WERI-Rb-1 (cell line): ENCODE results near the gene GJB4.

Source experiments
- DNase-seq: peaks from one replicate; pipeline ENCODE4 v3.0.0-alpha.2; 2020
- H3K27ac ChIP-seq: fragments of 250-450 bp; sonication (Bioruptor Pico); 2 replicates; pipeline ENCODE4 v1.5.1; 2020; ENCODE audit warnings: mild to moderate bottlenecking, moderate library complexity
- H3K27me3 ChIP-seq: fragments of 250-450 bp; sonication (Bioruptor Pico); 2 replicates; pipeline ENCODE4 v1.5.1; 2021; ENCODE audit warnings: mild to moderate bottlenecking, low read depth, moderate library complexity; ENCODE audit not compliant: insufficient read depth, severe bottlenecking
- H3K36me3 ChIP-seq: fragments of 250-450 bp; sonication (Bioruptor Pico); 2 replicates; pipeline ENCODE4 v1.5.1; 2020; ENCODE audit warnings: mild to moderate bottlenecking, moderate library complexity
- H3K4me3 ChIP-seq: 2 replicates; pipeline ENCODE4 v1.5.1; 2011; ENCODE audit warnings: low read depth, mild to moderate bottlenecking, control low read depth, low read length
- H3K9me3 ChIP-seq: fragments of 250-450 bp; sonication (Bioruptor Pico); 2 replicates; pipeline ENCODE4 v1.5.1; 2021; ENCODE audit warnings: mild to moderate bottlenecking, moderate library complexity; ENCODE audit not compliant: severe bottlenecking
- CTCF ChIP-seq: IDR thresholded peaks from 2 replicates; pipeline ENCODE4 v1.5.1; 2011; ENCODE audit warnings: low read depth, mild to moderate bottlenecking, control low read depth, inconsistent platforms, low read length

GJB4 gene

DNA sequence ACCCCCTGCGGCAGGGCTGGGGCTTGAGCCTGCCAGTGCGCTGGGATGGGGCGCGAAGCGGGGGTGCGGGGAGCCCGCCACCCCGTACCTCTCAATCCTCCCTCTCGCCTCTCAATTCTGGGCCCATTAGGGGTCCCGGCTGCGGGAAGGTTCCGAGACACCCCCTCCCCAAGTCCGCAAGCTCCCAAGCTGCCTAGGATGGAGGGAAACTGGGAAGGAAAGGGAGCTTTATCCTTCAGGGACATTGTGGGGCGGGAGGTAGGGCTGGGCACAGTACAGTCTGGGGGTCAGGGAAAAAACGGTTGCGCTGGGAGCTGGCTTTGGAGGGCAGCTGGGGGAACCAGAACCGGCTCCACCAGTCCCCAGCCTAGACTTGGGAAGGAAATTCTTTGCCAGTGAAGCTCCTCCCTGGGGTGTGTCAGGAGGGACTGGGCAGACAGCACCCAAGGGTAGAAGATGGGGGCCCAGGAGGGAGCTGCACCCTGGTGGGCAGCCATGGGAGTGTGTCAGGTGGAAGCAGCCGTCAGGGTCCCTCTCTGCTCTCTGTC, 22.4 kb downstream of the GJB4 start:
- Histone ChIP-seq H3K9me3 (no peaks in the 10 kb centered on the region), H3K36me3 (no peaks in the 10 kb centered on the region), H3K4me3 (peak overlapping the region; percentile 15), H3K27me3 (peaks cover 75% of the 10 kb centered on the region), H3K27ac (no peak overlapping the region)
- DNase-seq, result no peak
- TF ChIP-seq CTCF, result peak; percentile 5; the same call in 1 of the 2 replicates

GRCh38 chr1:34784751-34785221, 25.2 kb downstream of the GJB4 start:
- DNase-seq, result no peak
- Histone ChIP-seq H3K27me3 (peaks cover 53% of the 10 kb centered on the region), H3K9me3 (no peaks in the 10 kb centered on the region), H3K36me3 (no peaks in the 10 kb centered on the region), H3K4me3 (no peak overlapping the region), H3K27ac (no peak overlapping the region)
- no peak for TF ChIP-seq CTCF

DNA sequence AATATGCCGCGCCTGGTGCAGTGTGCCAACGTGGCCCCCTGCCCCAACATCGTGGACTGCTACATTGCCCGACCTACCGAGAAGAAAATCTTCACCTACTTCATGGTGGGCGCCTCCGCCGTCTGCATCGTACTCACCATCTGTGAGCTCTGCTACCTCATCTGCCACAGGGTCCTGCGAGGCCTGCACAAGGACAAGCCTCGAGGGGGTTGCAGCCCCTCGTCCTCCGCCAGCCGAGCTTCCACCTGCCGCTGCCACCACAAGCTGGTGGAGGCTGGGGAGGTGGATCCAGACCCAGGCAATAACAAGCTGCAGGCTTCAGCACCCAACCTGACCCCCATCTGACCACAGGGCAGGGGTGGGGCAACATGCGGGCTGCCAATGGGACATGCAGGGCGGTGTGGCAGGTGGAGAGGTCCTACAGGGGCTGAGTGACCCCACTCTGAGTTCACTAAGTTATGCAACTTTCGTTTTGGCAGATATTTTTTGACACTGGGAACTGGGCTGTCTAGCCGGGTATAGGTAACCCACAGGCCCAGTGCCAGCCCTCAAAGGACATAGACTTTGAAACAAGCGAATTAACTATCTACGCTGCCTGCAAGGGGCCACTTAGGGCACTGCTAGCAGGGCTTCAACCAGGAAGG, 25.8 kb downstream of the GJB4 start:
- no peak for TF ChIP-seq CTCF
- H3K27ac ChIP-seq, result no peak overlapping the region
- H3K4me3 ChIP-seq, result no peak overlapping the region
- no peaks in the 10 kb centered on the region for H3K36me3 ChIP-seq
- H3K9me3 ChIP-seq, result no peaks in the 10 kb centered on the region
- DNase-seq, result no peak
- H3K27me3 ChIP-seq, result peaks cover 49% of the 10 kb centered on the region

- Histone ChIP-seq H3K9me3 (no peaks in the 10 kb centered on the region), H3K36me3 (no peaks in the 10 kb centered on the region), H3K27ac (no peak overlapping the region), H3K4me3 (no peak overlapping the region), H3K27me3 (peaks cover 46% of the 10 kb centered on the region)
- no peak for DNase-seq
- no peak for TF ChIP-seq CTCF
These were observed 26.4 kb downstream of the GJB4 start for GRCh38 chr1:34785875-34786470.

DNA sequence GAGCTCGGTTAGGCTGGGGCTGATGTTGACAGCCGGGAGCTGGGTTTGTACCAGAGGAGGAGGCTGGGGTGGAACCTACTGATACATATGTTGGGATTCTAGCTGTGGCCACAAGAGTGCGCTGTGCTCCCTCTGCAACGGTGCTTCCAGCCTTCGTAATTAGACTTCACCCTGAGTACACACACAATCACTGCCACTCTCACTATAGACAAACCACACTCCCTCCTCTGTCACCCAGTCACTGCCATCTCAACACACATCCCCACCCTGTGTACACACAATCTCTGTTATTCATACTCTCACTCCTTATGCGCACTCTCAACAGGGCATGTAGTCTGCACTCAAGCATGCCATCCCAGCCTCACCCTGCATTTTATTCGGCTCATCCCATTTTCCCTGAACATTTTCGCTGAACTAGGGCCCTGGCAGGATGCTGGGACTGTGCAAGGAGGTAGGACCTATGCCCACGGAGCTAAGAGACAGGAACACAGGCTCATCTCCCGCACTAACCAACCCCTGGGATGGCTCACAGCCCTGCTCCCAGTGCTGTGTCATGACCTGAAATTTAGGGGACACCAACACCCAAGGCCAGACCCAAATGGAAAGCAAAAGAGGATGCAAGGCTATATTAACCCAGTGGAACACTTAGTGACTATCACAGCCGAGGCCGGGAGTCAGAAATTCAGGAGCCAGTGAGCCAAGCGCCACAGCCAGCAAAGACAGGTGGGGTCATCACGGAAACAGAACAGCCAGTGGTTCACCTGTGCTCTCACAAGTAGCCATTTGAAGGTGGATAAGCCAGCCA, 27.2 kb downstream of the GJB4 start:
- DNase-seq, result peak; percentile 68
- Histone ChIP-seq H3K27ac (no peak overlapping the region), H3K27me3 (peaks cover 42% of the 10 kb centered on the region), H3K9me3 (no peaks in the 10 kb centered on the region), H3K4me3 (no peak overlapping the region), H3K36me3 (no peaks in the 10 kb centered on the region)
- TF ChIP-seq CTCF, result peak; percentile 94
